HT1080 (cell line): ENCODE results near the gene NXF2B. TPM values are rescaled to one million over a fixed set of nuclear protein-coding genes. Genes with fewer than 3 reads are reported as not detected.
"Not testable (repeated sequence)": the region's sequence is repeated elsewhere in the genome, so short reads cannot be mapped to it uniquely, and the experiment has no call there.

Experiments used
- DNase-seq: peaks from one replicate; pipeline ENCODE4 v3.0.0-alpha.2; 2015; ENCODE audit warnings: low read depth
- polyA plus RNA-seq, 2 experiments: library from polyadenylated mRNA; depleted of rRNA; stranded (reverse); fragments of >200 nt; gene quantifications; 2 replicates each; pipeline ENCODE4 v1.2.3, GENCODE V29; 2015
- total RNA-seq: library from RNA; depleted of rRNA; stranded (reverse); fragments of >200 nt; shearing (Covaris generic); gene quantifications from 2 replicates; pipeline ENCODE4 v1.2.3, GENCODE V29; 2014; rRNA removed

Gene NXF2B, protein sequence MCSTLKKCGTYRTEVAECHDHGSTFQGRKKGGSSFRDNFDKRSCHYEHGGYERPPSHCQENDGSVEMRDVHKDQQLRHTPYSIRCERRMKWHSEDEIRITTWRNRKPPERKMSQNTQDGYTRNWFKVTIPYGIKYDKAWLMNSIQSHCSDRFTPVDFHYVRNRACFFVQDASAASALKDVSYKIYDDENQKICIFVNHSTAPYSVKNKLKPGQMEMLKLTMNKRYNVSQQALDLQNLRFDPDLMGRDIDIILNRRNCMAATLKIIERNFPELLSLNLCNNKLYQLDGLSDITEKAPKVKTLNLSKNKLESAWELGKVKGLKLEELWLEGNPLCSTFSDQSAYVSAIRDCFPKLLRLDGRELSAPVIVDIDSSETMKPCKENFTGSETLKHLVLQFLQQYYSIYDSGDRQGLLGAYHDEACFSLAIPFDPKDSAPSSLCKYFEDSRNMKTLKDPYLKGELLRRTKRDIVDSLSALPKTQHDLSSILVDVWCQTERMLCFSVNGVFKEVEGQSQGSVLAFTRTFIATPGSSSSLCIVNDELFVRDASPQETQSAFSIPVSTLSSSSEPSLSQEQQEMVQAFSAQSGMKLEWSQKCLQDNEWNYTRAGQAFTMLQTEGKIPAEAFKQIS
- total RNA-seq: 0.40 and 0.76 TPM in 2 replicates
- polyA plus RNA-seq (2015; cell fraction: cytosol; rRNA removed): 0.10 and 0.14 TPM in 2 replicates
- polyA plus RNA-seq (2015; cell fraction: nucleus; rRNA removed): 0.27 and 0.44 TPM in 2 replicates

DNA sequence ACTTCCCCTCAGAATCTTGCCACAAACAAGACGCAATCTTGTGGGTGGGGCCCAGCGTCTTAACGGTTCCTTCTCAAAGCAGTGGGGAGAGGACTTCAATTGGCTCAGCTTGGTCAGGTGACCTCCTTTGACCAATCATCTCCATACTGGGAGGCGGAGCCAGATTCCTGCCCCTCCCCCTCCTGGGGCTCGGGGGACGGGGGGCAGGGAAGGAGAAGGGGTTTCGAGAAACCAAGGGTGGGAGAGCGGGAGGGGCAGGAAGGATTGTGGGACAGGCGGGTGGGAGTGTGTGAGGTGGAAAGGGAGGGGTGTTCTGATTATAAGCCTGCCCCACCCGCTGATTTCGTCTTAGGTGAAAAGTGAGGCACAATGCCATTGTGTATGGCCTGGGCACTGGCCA lies at the start of gene NXF2B:
TSS of gene NXF2B (minus strand) at position 101 of the 400 bp plus-strand sequence. CDS start 59,972 bp downstream, outside the sequence.
- not testable (repeated sequence) for DNase-seq

DNA sequence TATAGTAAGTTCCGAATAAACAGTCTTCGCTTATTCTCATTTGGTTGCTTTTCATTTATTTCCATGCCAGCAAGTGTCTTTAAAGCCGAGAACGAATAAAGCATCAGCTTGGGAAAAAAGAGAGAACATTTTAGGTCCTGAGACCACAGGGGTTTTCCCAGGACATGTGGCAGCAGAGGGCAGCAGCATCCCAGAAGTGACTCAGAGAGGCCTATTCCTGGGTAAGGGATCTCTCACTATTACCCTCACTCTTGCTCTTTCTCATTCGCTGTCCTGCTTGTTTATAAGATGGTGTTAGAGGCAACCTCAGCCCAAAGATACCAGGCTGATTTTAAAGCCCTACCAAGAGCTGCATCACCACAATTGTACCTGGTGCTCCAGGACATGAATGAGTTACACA lies 39.0 kb upstream of the NXF2B start:
- DNase-seq: not testable (repeated sequence)

DNA sequence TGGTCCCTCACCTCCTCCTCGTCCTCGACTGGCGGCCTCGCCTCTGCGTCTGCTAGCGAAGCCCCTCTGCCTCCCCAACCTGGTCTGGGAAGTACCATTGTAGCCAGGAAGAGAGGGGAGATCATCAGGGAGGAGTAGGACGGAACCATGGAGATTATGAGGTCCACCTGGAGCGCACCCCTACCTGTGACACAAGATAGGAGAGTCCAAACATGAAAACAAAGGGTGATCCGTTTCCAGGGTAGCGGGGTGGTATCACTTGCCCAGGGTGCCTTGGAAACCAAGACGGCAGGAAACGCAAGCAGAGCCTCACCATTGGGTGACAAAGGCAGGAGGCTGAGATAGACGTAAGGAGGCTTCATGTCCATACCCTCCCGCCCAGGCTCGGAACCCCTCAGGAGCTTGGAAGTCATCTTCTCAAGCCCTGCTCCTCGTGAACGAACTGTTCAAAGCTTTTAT lies 32.0 kb upstream of the NXF2B start, which contains the start of gene TCP11X2:
TSS of gene TCP11X2 (minus strand) at position 51 of the 459 bp plus-strand sequence.
- DNase-seq: not testable (repeated sequence)

DNA sequence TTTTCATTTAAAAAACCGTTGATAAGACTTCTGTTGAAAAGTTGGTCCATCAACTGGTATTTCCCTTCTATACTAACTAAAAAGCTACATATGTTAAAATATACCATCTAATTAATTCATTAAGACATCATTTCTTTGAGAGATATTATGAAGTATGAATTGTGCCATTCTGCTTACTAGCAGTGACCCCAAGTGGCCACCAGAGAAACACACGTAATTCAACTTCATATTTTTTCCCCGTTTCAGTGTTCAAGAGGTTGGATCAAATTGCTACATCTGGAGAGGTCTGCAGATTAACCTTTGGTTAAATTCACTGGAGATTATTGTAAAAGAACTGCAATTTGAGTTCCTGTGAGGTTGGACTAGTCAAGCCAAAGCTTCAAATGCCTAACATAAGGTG lies 30.4 kb upstream of the NXF2B start:
- DNase-seq: not testable (repeated sequence)

DNA sequence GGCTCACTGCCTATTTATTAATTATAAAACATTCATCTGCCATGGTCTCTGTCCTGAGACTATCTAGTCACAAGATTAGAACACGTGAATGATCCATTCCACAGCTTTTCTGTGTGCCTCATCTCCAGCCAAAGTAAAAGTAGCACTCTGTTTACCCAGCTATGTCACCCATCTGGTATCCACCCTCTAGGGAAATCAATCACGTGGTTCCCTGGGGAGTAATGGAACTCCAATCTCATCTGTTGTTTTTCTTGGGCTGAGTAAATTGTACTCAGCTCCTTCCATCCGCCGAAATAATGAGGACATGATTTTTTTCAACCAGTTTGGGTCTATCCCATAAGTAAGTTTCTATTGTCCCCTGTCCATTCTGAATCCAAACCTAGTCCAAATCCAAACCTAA lies 18.8 kb upstream of the NXF2B start:
- DNase-seq: not testable (repeated sequence)

DNA sequence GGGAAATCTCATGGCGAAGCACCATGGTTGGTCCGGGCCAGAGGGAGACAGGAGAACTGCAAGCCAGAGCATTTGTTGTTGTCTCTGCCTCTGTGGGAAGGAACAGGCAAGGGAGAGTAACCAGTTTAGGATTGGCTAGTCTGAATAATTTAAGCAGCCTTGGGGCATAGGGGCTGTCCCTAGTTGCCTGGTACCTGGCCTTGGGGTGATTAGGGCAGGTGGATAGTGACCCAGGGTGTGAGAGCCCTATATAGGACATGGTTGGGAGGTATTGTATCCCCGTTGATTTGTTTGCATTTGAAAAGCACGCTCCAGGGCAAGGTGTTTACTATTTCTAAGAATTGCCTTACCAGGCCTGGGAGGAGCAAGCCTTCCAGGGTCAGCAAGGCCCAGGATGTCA lies 25.3 kb downstream of the NXF2B start:
- DNase-seq: not testable (repeated sequence)

DNA sequence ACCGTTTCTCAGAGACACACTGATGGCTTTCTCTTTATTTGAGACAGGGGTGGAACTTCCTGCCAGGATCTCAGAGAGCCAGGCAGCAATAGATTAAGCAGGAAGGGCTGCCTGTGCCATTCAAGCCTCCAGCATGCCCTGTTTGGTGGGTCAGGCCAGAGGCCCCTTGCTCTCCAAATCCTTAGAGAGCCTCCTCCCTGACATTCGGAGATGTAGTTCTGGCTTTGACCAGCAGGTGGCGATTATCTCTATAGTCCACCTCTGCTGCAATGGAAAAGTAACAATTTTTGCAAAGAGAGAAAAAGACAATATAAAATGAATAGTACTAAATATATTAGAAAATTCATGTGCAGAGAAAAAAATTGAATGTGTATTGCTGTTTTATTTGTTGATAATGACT lies 93.9 kb downstream of the NXF2B start:
- DNase-seq: peak; percentile 12

DNA sequence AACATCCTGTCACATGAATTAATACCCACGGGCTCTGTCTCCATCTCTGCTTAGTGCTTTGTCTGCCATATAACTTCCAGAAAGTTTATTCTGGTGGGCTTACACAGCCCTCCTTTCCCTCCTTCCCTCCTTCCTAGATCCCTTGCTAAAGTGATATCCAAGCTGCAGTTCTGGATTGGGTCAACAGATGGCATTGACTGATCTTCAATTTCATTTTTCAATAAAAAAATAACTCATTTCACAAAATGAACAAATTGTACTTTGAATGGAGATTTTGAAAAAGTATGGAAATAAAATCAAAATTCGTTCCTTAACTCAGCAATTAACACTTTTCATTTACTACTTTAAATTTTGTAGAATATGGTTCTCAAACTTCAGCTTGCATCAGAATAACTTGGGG lies 97.9 kb downstream of the NXF2B start:
- DNase-seq: no peak

DNA sequence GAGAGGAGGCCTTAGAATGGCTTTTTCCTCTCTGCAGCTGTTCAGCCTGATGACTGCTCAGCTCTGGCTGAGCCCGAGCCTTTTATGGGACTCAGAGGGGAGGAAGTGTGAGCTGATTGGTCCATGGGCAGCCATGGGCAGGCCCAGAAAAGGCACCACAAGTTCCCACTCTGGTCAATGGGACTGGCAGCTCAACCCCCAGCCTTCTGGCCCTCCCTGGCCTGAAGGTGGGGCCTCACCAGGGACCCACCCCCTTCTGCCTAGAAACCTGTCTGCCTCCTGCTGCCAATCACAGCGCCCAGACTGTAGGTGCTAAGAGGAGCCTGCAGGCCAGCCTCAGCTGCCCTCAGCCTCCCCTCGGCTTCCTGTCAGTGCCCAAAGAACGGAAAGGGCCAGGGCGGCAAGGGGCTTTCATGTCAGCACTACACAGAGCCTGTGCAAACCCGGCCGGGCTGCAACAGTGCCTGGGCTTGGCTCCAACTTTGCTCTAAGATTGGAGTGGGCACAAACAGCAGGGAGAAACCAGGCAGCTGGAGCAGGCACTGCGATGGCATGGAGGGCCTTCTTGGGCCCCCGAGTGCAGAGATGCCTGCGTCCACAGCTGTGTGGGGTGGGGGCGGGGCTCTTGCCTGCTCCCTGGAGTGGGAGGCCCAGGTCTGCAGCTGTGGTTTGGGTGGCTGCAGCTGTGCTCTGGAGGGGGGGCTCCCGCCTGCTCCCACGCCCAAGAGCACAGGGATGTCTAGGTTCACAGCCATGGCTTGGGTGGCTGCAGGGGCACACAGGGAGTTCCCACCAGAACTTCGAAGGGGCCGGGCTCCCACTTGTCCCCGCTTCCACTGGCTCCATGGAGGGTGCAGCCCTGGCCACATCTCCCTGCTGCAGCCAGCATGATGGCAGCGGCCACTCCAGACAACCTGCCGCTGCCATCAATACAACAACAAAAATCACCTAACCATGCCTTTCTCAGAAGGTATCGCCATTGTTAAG lies 100.2 kb downstream of the NXF2B start:
- peak; percentile 16 for DNase-seq

DNA sequence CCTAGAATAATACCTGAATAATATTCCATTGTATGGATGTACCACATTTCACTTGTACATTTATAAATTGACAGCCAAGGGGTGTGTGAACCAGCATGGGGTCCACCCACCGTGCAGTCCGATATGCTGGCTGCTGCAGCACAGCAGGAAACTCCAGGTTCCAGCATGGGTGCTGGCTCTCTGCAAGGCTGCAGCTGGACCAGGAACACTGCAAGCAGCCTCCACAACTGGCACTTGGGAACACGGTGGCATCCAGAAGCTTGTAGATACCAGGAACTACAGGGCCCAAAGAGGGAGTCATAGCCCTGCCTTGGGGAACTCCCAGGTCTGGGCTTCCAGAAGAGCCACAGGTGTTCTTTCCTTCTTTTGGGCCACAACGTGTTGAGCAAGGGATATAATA lies 101.6 kb downstream of the NXF2B start:
- DNase-seq: no peak

Other genes starting within 250 kb of the NXF2B start
- 0.05 TPM in 1 of 2 replicates, not detected in the other for gene TCP11X1, start 224.7 kb downstream of the NXF2B start, total RNA-seq
- 0.30 and 0.76 TPM in 2 replicates for gene NXF2, start 192.8 kb downstream of the NXF2B start, total RNA-seq
- gene TCP11X2, start 31.8 kb upstream of the NXF2B start, total RNA-seq: 0.10 TPM in 1 of 2 replicates, not detected in the other
- 2.7 and 2.8 TPM in 2 replicates for gene TMSB15A, start 76.7 kb upstream of the NXF2B start, total RNA-seq
- gene ARMCX5, start 159.5 kb upstream of the NXF2B start, total RNA-seq: 11.5 and 22.3 TPM in 2 replicates
- 0.18 and 0.43 TPM in 2 replicates for gene GPRASP1, start 211.5 kb upstream of the NXF2B start, total RNA-seq